MM.1S (cell line): Measurements from ENCODE around the gene RALGAPA2.

Experiments used
- DNase-seq: peaks from one replicate; pipeline ENCODE4 v3.0.0-alpha.2; 2015
- H2AFZ ChIP-seq: fragments of 300-600 bp; sonication (generic); 2 replicates; pipeline ENCODE4 v1.6.0; 2016; ENCODE audit warnings: antibody characterized with exemption, low read length
- H3F3A ChIP-seq: fragments of 300-600 bp; sonication (generic); 2 replicates; pipeline ENCODE4 v1.6.1; 2016; ENCODE audit warnings: mild to moderate bottlenecking, antibody characterized with exemption, low read length, moderate library complexity, mixed read lengths; ENCODE audit not compliant: insufficient read depth
- H3K27ac ChIP-seq: fragments of 300-600 bp; sonication (generic); 2 replicates; pipeline ENCODE4 v1.5.1; 2016; ENCODE audit warnings: mild to moderate bottlenecking, low read length
- H3K27me3 ChIP-seq: fragments of 300-600 bp; sonication (generic); replicated peaks from 2 replicates; pipeline ENCODE4 v1.6.0; 2016; ENCODE audit warnings: low read length; ENCODE audit not compliant: insufficient read depth
- H3K36me3 ChIP-seq: fragments of 300-600 bp; sonication (generic); replicated peaks from 2 replicates; pipeline ENCODE4 v1.6.1; 2016; ENCODE audit warnings: mild to moderate bottlenecking, low read length, mixed read lengths; ENCODE audit not compliant: insufficient read depth
- H3K4me1 ChIP-seq: fragments of 300-600 bp; sonication (generic); 2 replicates; pipeline ENCODE4 v1.6.1; 2016; ENCODE audit warnings: low read length, mixed read lengths
- H3K4me2 ChIP-seq: fragments of 300-600 bp; sonication (generic); 2 replicates; pipeline ENCODE4 v1.6.0; 2016; ENCODE audit warnings: low read depth, low read length
- H3K4me3 ChIP-seq: fragments of 300-600 bp; sonication (generic); 2 replicates; pipeline ENCODE4 v1.5.1; 2016; ENCODE audit warnings: low read length, mixed read lengths
- H3K79me2 ChIP-seq: fragments of 300-600 bp; sonication (generic); 2 replicates; pipeline ENCODE4 v1.6.1; 2016; ENCODE audit warnings: mixed run types, low read length, mixed read lengths
- H3K9ac ChIP-seq: fragments of 300-600 bp; sonication (generic); 2 replicates; pipeline ENCODE4 v1.6.1; 2016; ENCODE audit warnings: low read length, mixed read lengths
- H3K9me2 ChIP-seq: fragments of 300-600 bp; sonication (generic); replicated peaks from 2 replicates; pipeline ENCODE4 v1.6.1; 2016; ENCODE audit warnings: mild to moderate bottlenecking, low read length, mixed read lengths; ENCODE audit not compliant: insufficient read depth
- H3K9me3 ChIP-seq: fragments of 300-600 bp; sonication (generic); replicated peaks from 2 replicates; pipeline ENCODE4 v1.6.1; 2016; ENCODE audit warnings: mild to moderate bottlenecking, low read length, mixed read lengths; ENCODE audit not compliant: insufficient read depth
- H4K20me1 ChIP-seq: fragments of 300-600 bp; sonication (generic); 2 replicates; pipeline ENCODE4 v1.6.1; 2016; ENCODE audit warnings: mild to moderate bottlenecking, low read length, moderate library complexity, mixed read lengths; ENCODE audit not compliant: insufficient read depth
- CTCF ChIP-seq: fragments of 300-600 bp; sonication (generic); IDR thresholded peaks from 2 replicates; pipeline ENCODE4 v1.5.1; 2016; ENCODE audit warnings: antibody characterized with exemption, low read length, mixed read lengths
- EZH2 ChIP-seq: fragments of 300-600 bp; sonication (generic); optimal IDR thresholded peaks from 2 replicates; pipeline ENCODE3; 2017; ENCODE audit warnings: low read depth, mild to moderate bottlenecking, antibody characterized with exemption, low read length, mixed read lengths
- EZH2phosphoT487 ChIP-seq: fragments of 300-600 bp; sonication (generic); IDR thresholded peaks from 2 replicates; pipeline ENCODE4 v1.6.1; 2018; ENCODE audit warnings: antibody characterized with exemption, low read length

Gene RALGAPA2

GRCh38 chr20:20663841-20664240 lies 48.6 kb downstream of the RALGAPA2 start:
- no peak for TF ChIP-seq CTCF
- TF ChIP-seq EZH2 = no peak
- TF ChIP-seq EZH2phosphoT487 = no peak
- no peaks in the 10 kb centered on the region for H3K36me3 ChIP-seq
- H3K9me3 ChIP-seq = no peaks in the 10 kb centered on the region
- H3K27ac ChIP-seq = no peak overlapping the region
- no peak overlapping the region for H3K4me3 ChIP-seq
- no peaks in the 10 kb centered on the region for H3K27me3 ChIP-seq
- H3K9ac ChIP-seq = no peak overlapping the region
- DNase-seq = no peak
- H2AFZ ChIP-seq = no peak overlapping the region
- H3F3A ChIP-seq = 0 out of 2 replicates have a peak, but pooled peaks cover 2% of the 10 kb centered on the region
- no peaks in the 10 kb centered on the region for H3K9me2 ChIP-seq
- peaks cover 6% of the 10 kb centered on the region for H3K4me1 ChIP-seq
- H3K79me2 ChIP-seq = no peaks in the 10 kb centered on the region
- no peaks in the 10 kb centered on the region for H4K20me1 ChIP-seq
- no peak overlapping the region for H3K4me2 ChIP-seq

- H3K4me1 ChIP-seq = no peaks in the 10 kb centered on the region
- no peaks in the 10 kb centered on the region for H4K20me1 ChIP-seq
- no peaks in the 10 kb centered on the region for H3K79me2 ChIP-seq
- no peak for DNase-seq
- H3K27ac ChIP-seq = no peak overlapping the region
- H3K4me3 ChIP-seq = no peak overlapping the region
- H3K9me3 ChIP-seq = no peaks in the 10 kb centered on the region
- no peaks in the 10 kb centered on the region for H3K36me3 ChIP-seq
- H3K27me3 ChIP-seq = no peaks in the 10 kb centered on the region
- no peak overlapping the region for H3K9ac ChIP-seq
- TF ChIP-seq EZH2 (no peak), CTCF (no peak), EZH2phosphoT487 (no peak)
- no peaks in the 10 kb centered on the region for H3F3A ChIP-seq
- H3K9me2 ChIP-seq = no peaks in the 10 kb centered on the region
- H3K4me2 ChIP-seq = no peak overlapping the region
- no peak overlapping the region for H2AFZ ChIP-seq
Measured at GRCh38 chr20:20658871-20659431, 53.5 kb downstream of the RALGAPA2 start.

- TF ChIP-seq EZH2phosphoT487 (no peak), EZH2 (no peak), CTCF (no peak)
- Histone ChIP-seq H3K36me3 (no peaks in the 10 kb centered on the region), H2AFZ (no peak overlapping the region), H3K4me3 (no peak overlapping the region), H3K9me2 (no peaks in the 10 kb centered on the region), H3F3A (no peaks in the 10 kb centered on the region), H3K27me3 (no peaks in the 10 kb centered on the region), H3K9ac (no peak overlapping the region), H3K79me2 (no peaks in the 10 kb centered on the region), H4K20me1 (no peaks in the 10 kb centered on the region), H3K4me2 (no peak overlapping the region), H3K4me1 (no peaks in the 10 kb centered on the region), H3K9me3 (no peaks in the 10 kb centered on the region), H3K27ac (no peak overlapping the region)
- no peak for DNase-seq
Measured at GRCh38 chr20:20658123-20658522, 54.3 kb downstream of the RALGAPA2 start.
